HUES64 (cell line): ENCODE data around the gene DCHS2.

Experiments used
- H3K27ac ChIP-seq: 2 replicates; pipeline ENCODE4 v1.7.0; 2013; ENCODE audit warnings: low read depth, low read length, inconsistent platforms
- H3K27me3 ChIP-seq: 2 replicates; pipeline ENCODE4 v1.6.1; 2013; ENCODE audit warnings: mild to moderate bottlenecking, low read length; ENCODE audit not compliant: insufficient read depth
- H3K36me3 ChIP-seq: 2 replicates; pipeline ENCODE4 v1.6.1; 2013; ENCODE audit warnings: mild to moderate bottlenecking, low read length; ENCODE audit not compliant: insufficient read depth
- H3K4me1 ChIP-seq: 2 replicates; pipeline ENCODE4 v1.6.1; 2013; ENCODE audit warnings: mild to moderate bottlenecking, low read length, moderate library complexity; ENCODE audit not compliant: insufficient read depth
- H3K4me3 ChIP-seq: 2 replicates; pipeline ENCODE4 v1.5.1; 2013; ENCODE audit warnings: mild to moderate bottlenecking, low read length, moderate library complexity
- H3K9ac ChIP-seq: 2 replicates; pipeline ENCODE4 v1.6.1; 2013; ENCODE audit warnings: mild to moderate bottlenecking, low read depth, low read length
- H3K9me3 ChIP-seq: 2 replicates; pipeline ENCODE4 v1.6.1; 2013; ENCODE audit warnings: low read depth, low read length; ENCODE audit not compliant: insufficient read depth
- WGBS: fragments of 150-250, 120-280 bp; methylation state at CpG from one replicate; pipeline ENCODE4 v1.1.7; 2013; ENCODE audit warnings: missing lambda C conversion rate; 5-methylcytosine and 5-hydroxymethylcytosine counted together

Gene DCHS2

DNA sequence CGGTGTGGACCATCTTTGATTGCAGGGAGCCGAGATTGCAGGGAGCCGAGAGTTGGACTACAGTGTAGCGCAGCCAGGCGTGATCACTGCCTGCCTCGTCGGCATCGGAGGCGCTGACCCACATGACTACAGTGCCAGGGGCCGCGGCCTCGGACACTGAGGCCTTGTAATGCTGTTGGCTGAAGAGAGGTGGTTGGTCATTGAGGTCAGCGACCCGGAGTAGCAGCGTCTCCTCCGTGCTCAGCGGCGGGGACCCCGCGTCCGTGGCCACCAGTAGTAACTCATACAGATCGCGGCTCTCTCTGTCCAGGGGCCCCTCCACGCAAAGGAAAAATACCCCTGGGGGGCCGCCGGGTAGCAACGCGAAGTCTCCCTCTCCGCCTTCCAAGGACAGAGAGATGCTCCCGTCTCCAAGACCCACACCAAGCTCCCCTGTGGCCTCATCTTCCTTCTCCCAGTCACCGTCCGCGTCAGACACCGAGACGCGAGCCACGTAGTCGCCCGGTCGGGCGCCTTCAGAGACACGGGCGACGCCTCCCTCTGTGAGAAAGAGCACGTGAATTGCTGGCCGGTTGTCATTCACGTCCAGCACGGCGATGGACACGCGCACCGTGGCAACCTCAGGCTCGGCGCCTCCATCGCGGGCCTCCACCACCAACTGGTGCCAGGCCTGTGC, 1.9 kb downstream of the DCHS2 start:
- WGBS, result 91% methylated on average over 56 of the region's 56 CpGs
- Histone ChIP-seq H3K9me3 (no peaks in the 10 kb centered on the region), H3K36me3 (no peaks in the 10 kb centered on the region), H3K27ac (no peak overlapping the region), H3K27me3 (peaks cover 91% of the 10 kb centered on the region), H3K9ac (no peak overlapping the region), H3K4me3 (peak overlapping the region; percentile 64), H3K4me1 (no peaks in the 10 kb centered on the region)

DNA sequence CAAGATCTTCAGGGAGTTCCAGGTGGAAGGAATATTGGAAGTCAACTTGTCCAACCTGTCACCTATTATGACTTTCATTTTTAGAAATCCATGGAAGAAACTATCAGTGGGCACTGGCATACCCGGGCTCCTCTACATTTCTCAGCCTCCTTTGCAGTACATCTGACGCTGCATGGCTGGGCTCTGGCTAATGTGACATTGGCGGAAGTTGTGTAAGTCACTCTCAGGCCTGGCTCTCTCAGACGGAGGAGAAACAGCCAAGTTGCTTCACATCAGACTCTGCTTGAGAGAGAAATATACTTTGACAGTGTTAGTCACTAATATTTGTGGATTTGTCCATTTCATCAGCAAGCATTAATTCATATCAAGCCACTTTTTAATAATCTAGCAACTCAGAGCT, 4.5 kb downstream of the DCHS2 start:
- Histone ChIP-seq H3K9ac (no peak overlapping the region), H3K4me1 (no peaks in the 10 kb centered on the region)

DNA sequence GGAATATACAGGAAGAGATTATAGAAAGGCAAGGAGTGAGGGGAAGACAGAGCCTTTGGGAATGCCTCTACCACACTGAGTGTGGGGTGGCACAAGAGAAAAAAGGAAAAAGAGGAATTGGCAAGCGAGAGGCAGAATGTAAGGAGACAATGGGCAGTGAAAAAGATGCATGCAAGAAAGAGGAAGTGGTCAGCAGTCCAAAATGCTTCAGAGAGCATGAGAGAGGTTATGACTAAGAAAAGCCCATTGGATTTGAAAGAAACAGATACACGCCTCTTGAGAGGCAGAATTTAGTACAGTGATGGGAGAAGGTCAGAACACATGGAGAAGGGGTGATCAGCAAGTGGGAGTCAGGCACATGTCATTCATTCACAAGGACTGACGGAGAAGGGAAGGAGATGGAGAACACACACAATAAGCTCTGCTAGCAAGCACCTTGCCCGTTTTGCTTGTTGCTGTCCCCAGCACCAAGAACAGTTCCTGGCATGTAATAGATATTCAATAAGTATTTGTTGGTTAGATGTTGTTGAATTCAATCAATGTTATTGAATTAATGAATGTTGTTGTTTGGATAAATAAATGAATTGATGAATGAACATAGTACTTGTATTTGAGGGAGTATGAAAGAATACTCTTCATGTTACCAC, 6.3 kb downstream of the DCHS2 start:
- peaks cover 49% of the 10 kb centered on the region for H3K27me3 ChIP-seq
- H3K27ac ChIP-seq, result no peak overlapping the region
- H3K9ac ChIP-seq, result no peak overlapping the region
- no peaks in the 10 kb centered on the region for H3K4me1 ChIP-seq
- H3K4me3 ChIP-seq, result no peak overlapping the region
- H3K36me3 ChIP-seq, result no peaks in the 10 kb centered on the region
- H3K9me3 ChIP-seq, result no peaks in the 10 kb centered on the region
- 64% methylated on average over 4 of the region's 4 CpGs for WGBS

More for the DNA sequence above, 4.5 kb downstream of the DCHS2 start:
- H3K36me3 ChIP-seq, result no peaks in the 10 kb centered on the region
- WGBS, result 94% methylated on average over 4 of the region's 4 CpGs
- H3K27ac ChIP-seq, result no peak overlapping the region
- no peak overlapping the region for H3K4me3 ChIP-seq
- no peaks in the 10 kb centered on the region for H3K9me3 ChIP-seq
- peaks cover 68% of the 10 kb centered on the region for H3K27me3 ChIP-seq

DNA sequence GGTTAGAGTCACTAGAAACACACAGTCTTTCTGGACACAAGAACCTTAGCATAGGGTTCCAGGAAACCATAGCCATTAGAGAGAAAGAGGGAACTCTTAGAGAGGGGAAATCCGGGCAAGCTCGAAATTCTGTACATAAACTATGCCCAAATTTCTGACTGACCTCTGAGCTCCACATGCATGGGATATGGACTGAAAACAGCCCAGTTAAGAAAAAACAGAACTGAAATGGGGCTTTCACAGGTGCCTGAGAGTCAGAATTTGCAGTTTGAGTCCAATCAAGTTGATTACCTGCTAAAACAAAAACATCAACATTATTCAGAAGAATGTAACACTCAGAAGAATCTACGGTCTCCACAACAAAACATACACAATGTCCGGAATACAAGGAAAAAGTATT, 13.1 kb downstream of the DCHS2 start:
- Histone ChIP-seq H3K36me3 (no peaks in the 10 kb centered on the region), H3K27ac (no peak overlapping the region), H3K4me3 (no peak overlapping the region), H3K4me1 (no peaks in the 10 kb centered on the region), H3K9ac (no peak overlapping the region), H3K9me3 (no peaks in the 10 kb centered on the region), H3K27me3 (no peaks in the 10 kb centered on the region)
- 89% methylated on average over 3 of the region's 4 CpGs for WGBS

DNA sequence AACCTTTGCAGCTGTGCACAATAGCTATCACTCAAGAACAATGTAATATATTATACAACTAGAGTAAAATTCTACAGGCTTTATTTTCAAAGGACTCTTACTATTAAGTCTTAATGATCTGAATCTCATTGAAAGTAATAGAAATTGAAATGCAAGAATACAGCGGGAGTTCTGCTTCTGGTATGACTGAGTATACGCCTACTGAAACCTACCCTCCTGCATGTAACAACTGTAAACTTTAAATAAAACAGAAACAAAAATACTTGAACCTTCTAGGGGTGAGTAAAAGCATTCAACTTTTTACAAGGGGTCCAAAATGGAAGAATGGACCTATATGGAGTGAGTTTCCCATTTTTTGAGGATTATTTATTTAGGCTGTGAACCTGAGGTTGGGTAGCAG, 13.5 kb downstream of the DCHS2 start:
- 93% methylated on average over 2 of the region's 2 CpGs for WGBS
- no peak overlapping the region for H3K9ac ChIP-seq
- H3K36me3 ChIP-seq, result no peaks in the 10 kb centered on the region
- no peaks in the 10 kb centered on the region for H3K4me1 ChIP-seq
- no peak overlapping the region for H3K4me3 ChIP-seq
- H3K9me3 ChIP-seq, result no peaks in the 10 kb centered on the region
- H3K27me3 ChIP-seq, result no peaks in the 10 kb centered on the region
- H3K27ac ChIP-seq, result no peak overlapping the region

DNA sequence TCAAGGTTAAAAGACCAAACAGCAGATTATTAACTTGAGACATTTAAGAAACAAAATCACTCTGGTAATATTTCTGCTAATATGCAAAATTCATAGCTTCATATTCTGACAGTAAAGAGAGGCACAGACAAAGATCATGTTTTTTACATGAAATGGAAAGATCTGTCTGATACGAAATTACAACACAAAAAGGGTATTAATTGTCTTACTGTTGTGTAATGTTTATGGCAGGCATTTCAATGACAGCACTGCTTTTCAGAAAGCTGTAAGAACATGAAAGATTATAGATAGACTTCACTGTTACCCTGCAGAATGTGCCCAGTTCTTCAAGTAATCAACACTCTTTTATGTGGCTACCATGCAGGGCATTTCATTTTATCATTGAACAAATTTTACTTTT, 15.4 kb downstream of the DCHS2 start:
- no peak overlapping the region for H3K27ac ChIP-seq
- H3K4me1 ChIP-seq, result no peaks in the 10 kb centered on the region
- no peaks in the 10 kb centered on the region for H3K36me3 ChIP-seq
- no peak overlapping the region for H3K9ac ChIP-seq
- H3K9me3 ChIP-seq, result no peaks in the 10 kb centered on the region
- 96% methylated on average over 1 of the region's 1 CpG for WGBS
- H3K27me3 ChIP-seq, result no peaks in the 10 kb centered on the region
- no peak overlapping the region for H3K4me3 ChIP-seq

DNA sequence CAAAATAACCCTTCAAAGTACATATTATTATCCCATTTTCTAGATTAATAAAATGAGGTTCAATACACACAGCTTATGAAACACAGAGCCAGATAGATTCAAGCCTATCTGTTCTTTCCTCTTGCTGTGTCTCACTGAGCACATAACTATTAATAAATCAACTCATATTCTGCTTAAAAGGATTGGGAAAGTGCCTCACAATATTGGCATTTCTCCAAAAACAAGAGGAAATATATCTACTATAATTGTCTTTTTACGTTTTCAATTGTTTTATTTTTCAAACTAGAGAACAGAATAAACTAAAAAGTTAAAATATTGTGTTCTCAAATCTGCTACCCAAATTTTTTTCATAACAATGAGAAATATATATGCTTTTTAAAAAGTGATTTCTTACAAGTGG, 15.8 kb downstream of the DCHS2 start:
- no peaks in the 10 kb centered on the region for H3K4me1 ChIP-seq
- no CpG with 5 or more reads among the region's 1 CpG for WGBS
- no peaks in the 10 kb centered on the region for H3K36me3 ChIP-seq
- no peaks in the 10 kb centered on the region for H3K27me3 ChIP-seq
- no peak overlapping the region for H3K9ac ChIP-seq
- H3K4me3 ChIP-seq, result no peak overlapping the region
- H3K27ac ChIP-seq, result no peak overlapping the region
- no peaks in the 10 kb centered on the region for H3K9me3 ChIP-seq

DNA sequence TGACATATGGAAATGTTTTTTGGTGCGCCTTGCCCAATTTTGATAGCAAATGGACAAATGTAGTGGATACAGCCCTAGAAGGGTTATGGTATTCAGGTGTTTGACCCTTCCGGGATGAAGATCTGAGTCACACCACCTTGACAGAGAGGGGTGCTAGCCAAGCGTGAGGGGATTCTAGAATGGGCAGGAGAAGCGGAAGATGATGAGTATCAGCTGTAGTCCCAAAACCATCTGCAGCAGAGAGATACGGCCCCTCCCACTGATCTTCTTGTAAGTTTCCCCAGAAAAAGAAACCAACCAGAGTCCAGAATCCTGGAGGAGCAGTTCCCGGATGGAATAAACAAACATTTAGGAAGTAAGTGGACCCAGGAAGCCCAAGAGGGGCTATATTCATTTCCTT, 18.1 kb downstream of the DCHS2 start:
- H3K27ac ChIP-seq, result no peak overlapping the region
- no peaks in the 10 kb centered on the region for H3K9me3 ChIP-seq
- 81% methylated on average over 6 of the region's 6 CpGs for WGBS
- no peaks in the 10 kb centered on the region for H3K36me3 ChIP-seq
- no peak overlapping the region for H3K4me3 ChIP-seq
- H3K9ac ChIP-seq, result no peak overlapping the region
- H3K27me3 ChIP-seq, result no peaks in the 10 kb centered on the region
- no peaks in the 10 kb centered on the region for H3K4me1 ChIP-seq

DNA sequence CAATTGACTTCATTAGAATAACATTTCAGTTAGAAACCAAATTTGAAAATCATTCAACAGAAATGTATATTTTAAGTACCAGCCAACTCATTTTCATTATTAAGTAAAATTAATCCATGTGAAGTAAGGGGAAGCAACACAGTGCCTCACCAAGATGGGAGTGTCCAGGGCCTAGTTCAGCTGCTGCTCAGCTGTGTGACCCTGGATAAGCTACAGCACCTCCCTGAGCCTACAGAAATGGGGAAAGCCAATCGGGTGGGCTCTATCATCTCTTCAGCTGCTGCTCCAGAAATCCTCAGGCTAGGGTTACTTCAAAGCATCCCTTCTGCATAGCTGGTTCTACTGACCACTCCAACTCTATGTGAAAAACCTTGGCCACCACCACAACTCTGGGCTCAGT, 18.7 kb downstream of the DCHS2 start:
- Histone ChIP-seq H3K27ac (no peak overlapping the region), H3K9me3 (no peaks in the 10 kb centered on the region), H3K27me3 (no peaks in the 10 kb centered on the region), H3K36me3 (no peaks in the 10 kb centered on the region), H3K4me3 (no peak overlapping the region), H3K4me1 (no peaks in the 10 kb centered on the region), H3K9ac (no peak overlapping the region)
- 90% methylated on average over 1 of the region's 1 CpG for WGBS

DNA sequence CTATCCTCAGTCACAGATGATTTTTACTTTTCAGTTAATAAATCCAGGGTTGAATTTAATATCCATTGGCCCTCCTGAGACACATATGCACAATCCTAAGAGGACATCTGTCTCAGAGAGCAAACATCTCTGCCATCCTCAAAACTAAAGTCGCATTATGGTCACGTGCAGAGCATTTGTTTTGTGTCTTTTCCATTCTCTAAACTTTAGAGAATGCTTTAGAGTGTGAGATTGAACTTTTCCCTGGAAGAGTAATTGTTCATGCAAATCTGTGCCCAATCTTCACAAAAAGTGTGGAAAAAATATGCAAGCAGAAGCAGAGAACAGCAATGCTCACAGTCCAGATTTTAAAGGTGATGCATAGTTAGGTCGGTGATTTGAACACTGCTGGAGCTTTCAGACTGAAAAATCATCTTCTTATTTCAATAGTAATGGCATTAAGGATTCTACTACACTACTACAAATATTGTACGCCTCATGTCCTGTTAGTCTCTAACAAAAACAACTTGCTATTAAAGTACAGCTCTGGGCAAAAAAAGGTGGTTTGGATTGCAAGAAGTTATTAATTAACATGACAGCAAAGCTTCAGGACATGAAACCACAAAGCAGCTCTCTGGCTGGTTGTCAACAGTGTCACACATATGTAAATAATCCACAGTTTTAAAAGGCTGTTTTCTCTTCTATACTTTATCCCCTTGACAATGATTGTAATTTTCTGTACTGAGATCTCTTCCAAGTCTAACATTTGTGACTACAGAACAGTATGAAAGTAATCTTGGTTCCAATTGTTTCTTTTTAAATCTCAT, 19.9 kb downstream of the DCHS2 start:
- H3K9ac ChIP-seq, result no peak overlapping the region
- no peaks in the 10 kb centered on the region for H3K4me1 ChIP-seq
- H3K27me3 ChIP-seq, result no peaks in the 10 kb centered on the region
- no peaks in the 10 kb centered on the region for H3K36me3 ChIP-seq
- H3K27ac ChIP-seq, result no peak overlapping the region
- no peak overlapping the region for H3K4me3 ChIP-seq
- WGBS, result 90% methylated on average over 4 of the region's 4 CpGs
- no peaks in the 10 kb centered on the region for H3K9me3 ChIP-seq

DNA sequence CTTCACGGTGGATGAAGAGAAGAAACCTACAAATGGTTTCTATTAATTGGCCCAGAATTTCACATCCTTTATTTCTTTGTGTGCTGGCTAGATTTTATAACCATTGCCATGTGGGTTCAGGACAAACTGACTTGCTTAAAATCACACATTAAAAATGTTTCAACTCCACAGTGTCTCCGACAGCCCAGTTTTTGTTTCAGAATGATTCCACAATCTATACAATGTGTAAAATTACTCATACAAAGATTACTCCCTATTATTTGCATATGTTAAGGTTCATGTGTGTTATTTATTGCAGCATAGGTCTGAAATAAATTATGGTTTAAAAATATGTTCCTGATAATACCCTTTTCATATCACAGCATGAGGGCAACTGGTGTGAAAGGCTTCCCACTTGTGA, 20.6 kb downstream of the DCHS2 start:
- Histone ChIP-seq H3K27ac (no peak overlapping the region), H3K36me3 (no peaks in the 10 kb centered on the region), H3K4me1 (no peaks in the 10 kb centered on the region), H3K9me3 (no peaks in the 10 kb centered on the region), H3K27me3 (no peaks in the 10 kb centered on the region), H3K4me3 (no peak overlapping the region), H3K9ac (no peak overlapping the region)
- WGBS, result 50% methylated on average over 2 of the region's 2 CpGs
